Measurements from ENCODE around the gene PLEKHA8. TPM values are rescaled to one million over a fixed set of nuclear protein-coding genes. Genes with fewer than 3 reads are reported as not detected.

Gene PLEKHA8
- total RNA-seq, 4 donors from 2014 or later = 9.9 to 30.1 (median 15.2) TPM

GRCh38 chr7:30113144-30113543 is 84.9 kb downstream of the PLEKHA8 start:
- DNase-seq = no peak
- no peak for TF ChIP-seq POLR2A (IDR thresholded peaks at IDR 0.05)
- no peak for TF ChIP-seq CTCF (IDR thresholded peaks at IDR 0.05)
- Histone ChIP-seq H3K4me3 (no peak overlapping the region), H3K9me3 (no peaks in the 10 kb centered on the region), H3K27ac (no peak overlapping the region), H3K4me1 (no peaks in the 10 kb centered on the region), H3K36me3 (no peaks in the 10 kb centered on the region), H3K27me3 (no peaks in the 10 kb centered on the region)

GRCh38 chr7:30114536-30115238 is 86.5 kb downstream of the PLEKHA8 start:
- no peak overlapping the region for H3K27ac ChIP-seq
- no peak overlapping the region for H3K4me3 ChIP-seq
- no peaks in the 10 kb centered on the region for H3K9me3 ChIP-seq
- no peak for TF ChIP-seq POLR2A (IDR thresholded peaks at IDR 0.05)
- no peak for TF ChIP-seq CTCF (IDR thresholded peaks at IDR 0.05)
- H3K4me1 ChIP-seq = no peaks in the 10 kb centered on the region
- H3K27me3 ChIP-seq = no peaks in the 10 kb centered on the region
- H3K36me3 ChIP-seq = no peaks in the 10 kb centered on the region
- DNase-seq = no peak

- TF ChIP-seq POLR2A (IDR thresholded peaks at IDR 0.05) (no peak), CTCF (IDR thresholded peaks at IDR 0.05) (no peak)
- no peak for DNase-seq
- no peaks in the 10 kb centered on the region for H3K9me3 ChIP-seq
- H3K4me3 ChIP-seq = no peak overlapping the region
- no peaks in the 10 kb centered on the region for H3K4me1 ChIP-seq
- H3K27me3 ChIP-seq = no peaks in the 10 kb centered on the region
- H3K36me3 ChIP-seq = no peaks in the 10 kb centered on the region
- H3K27ac ChIP-seq = no peak overlapping the region
Observed at GRCh38 chr7:30115709-30116297, 87.6 kb downstream of the PLEKHA8 start.

- Histone ChIP-seq H3K9me3 (no peaks in the 10 kb centered on the region), H3K36me3 (no peaks in the 10 kb centered on the region), H3K4me1 (no peaks in the 10 kb centered on the region), H3K27ac (no peak overlapping the region), H3K27me3 (no peaks in the 10 kb centered on the region), H3K4me3 (no peak overlapping the region)
- no peak for DNase-seq
- TF ChIP-seq CTCF (IDR thresholded peaks at IDR 0.05) (no peak), POLR2A (IDR thresholded peaks at IDR 0.05) (no peak)
Observed at GRCh38 chr7:30116771-30117170, 88.6 kb downstream of the PLEKHA8 start.

GRCh38 chr7:30117896-30118295 is 89.7 kb downstream of the PLEKHA8 start:
- Histone ChIP-seq H3K4me1 (no peaks in the 10 kb centered on the region), H3K4me3 (no peak overlapping the region), H3K36me3 (no peaks in the 10 kb centered on the region), H3K27me3 (no peaks in the 10 kb centered on the region), H3K9me3 (no peaks in the 10 kb centered on the region), H3K27ac (no peak overlapping the region)
- no peak for TF ChIP-seq CTCF (IDR thresholded peaks at IDR 0.05)
- no peak for DNase-seq
